ENCODE measurements around the gene TTLL10.

Gene TTLL10

GRCh38 chr1:1165485-1165884 lies 8.2 kb upstream of the TTLL10 start:
- TF ChIP-seq CTCF (IDR thresholded peaks at IDR 0.05): no peak

GRCh38 chr1:1165900-1166421 lies 7.7 kb upstream of the TTLL10 start:
- TF ChIP-seq CTCF (IDR thresholded peaks at IDR 0.05): no peak

- no peak for TF ChIP-seq CTCF (IDR thresholded peaks at IDR 0.05)
These were observed 6.9 kb upstream of the TTLL10 start for GRCh38 chr1:1166642-1167397.

GRCh38 chr1:1167398-1167821 lies 6.3 kb upstream of the TTLL10 start:
- no peak for TF ChIP-seq CTCF (IDR thresholded peaks at IDR 0.05)

GRCh38 chr1:1167841-1168450 lies 5.7 kb upstream of the TTLL10 start:
- TF ChIP-seq CTCF (IDR thresholded peaks at IDR 0.05): no peak

GRCh38 chr1:1168451-1169411 lies 4.9 kb upstream of the TTLL10 start:
- no peak for TF ChIP-seq CTCF (IDR thresholded peaks at IDR 0.05)

Data from LNCAP (cell line).